Middle frontal gyrus (tissue), 1 donor: ENCODE measurements around the gene ZNF593.

ENCODE experiments used
- DNase-seq: peaks from one replicate; pipeline ENCODE4 v3.0.0-alpha.2; 2015; ENCODE audit warnings: low spot score; ENCODE audit errors: extremely low spot score

The ZNF593 gene

DNA sequence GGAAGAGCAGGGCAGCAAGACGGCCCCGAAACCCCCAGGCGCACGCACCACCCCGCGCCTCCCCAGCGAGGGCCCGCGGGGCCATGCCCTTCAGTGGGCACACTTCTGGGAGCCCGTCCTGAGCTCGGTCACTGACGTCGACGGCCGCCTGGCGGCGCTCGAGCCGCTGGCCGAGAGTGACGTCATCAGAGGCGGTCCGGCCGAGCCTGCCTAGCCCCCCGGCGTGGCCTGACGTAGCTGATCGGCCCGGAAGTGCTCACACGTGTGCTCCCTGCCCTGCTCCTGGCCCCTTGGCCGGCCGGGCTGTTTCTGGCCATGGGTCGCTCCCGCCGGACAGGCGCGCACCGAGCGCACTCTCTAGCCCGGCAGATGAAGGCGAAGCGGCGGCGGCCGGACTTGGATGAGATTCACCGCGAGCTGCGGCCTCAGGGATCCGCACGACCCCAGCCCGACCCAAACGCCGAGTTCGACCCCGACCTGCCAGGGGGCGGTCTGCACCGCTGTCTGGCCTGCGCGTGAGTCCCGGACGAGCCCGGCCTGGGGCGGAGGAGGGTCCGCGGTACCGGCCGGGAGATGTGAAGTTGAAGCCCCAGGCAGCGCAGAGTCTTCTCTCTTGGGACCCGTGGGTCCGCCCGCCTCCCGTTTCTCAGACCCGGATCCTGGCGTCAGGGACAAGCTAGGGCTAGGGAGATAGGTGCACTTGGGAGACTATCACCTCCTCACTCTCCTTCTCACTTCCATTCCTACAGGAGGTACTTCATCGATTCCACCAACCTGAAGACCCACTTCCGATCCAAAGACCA is at the start of gene ZNF593:
ZNF593 (plus strand) TSS at position 240 of the 803 bp plus-strand sequence; CDS start at position 316, 76 bp downstream.
- peak; percentile 88 for DNase-seq

DNA sequence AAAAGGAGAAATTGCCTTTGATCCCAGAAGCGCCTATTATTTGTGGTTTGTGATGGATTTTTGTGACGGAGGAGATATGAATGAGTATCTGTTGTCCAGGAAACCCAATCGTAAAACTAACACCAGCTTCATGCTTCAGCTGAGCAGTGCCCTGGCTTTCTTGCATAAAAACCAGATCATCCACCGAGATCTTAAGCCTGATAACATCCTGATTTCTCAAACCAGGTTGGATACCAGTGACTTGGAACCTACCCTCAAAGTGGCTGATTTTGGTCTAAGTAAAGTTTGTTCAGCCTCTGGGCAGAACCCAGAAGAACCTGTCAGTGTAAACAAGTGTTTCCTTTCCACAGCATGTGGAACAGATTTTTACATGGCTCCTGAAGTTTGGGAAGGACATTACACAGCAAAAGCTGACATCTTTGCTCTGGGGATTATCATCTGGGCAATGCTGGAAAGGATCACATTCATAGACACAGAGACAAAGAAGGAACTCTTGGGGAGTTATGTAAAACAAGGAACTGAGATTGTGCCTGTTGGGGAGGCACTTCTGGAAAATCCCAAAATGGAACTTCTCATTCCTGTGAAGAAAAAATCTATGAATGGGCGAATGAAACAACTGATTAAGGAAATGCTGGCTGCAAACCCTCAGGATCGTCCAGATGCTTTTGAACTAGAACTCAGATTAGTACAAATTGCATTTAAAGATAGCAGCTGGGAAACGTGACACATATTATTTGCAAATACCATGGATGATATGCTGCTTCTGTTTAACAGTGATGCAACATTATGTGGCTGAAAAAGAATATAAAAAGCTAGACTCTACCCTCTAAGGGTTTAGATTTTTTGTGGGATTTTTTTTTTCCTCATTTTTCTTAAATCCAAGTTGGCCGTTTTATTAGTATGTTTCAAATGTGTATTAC is 47.6 kb upstream of the ZNF593 start:
- DNase-seq = no peak

DNA sequence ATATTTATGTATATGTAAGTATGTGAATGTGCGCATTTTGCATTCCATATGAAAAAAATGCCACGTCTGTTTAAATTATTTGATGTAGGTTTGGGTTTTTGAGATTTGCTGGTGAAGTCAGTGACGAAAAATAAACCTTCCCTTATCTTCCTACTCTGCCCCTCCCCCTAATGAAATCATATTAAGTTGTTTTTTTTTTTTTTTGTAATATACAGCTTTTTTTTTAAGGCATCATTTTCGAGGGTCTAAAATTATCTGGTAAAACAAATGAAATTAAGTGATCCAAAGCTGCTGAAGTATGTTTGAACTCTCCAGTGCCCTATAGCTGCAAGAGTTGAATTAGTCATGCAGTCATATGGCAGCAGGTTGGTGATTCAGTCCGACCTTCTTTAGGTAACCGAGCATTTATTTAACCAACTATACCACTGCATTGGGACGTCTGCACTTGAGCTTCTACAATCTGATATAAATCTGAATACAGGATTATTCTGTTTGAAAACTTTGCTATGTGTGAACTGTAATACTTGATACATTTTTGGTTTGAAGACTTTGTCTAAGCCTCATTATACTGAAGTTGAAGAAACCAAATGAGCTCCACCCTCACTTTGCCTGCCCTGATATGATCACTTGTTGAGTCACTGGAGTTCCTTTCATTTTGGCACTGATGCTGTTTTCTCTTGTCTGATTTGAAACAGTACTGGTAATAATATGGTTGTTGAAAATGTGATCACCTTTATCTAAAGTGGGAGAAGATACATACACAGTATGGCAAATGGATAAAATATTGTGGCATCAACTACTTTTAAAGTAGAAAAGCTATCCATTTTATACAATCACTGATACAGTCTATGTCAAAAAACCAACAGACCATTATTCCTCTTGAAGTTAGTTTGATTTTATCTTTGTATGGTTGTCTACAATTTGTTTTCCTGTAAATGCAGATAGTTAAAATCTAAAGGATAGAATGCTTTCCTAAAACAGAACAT is 46.4 kb upstream of the ZNF593 start:
- no peak for DNase-seq

DNA sequence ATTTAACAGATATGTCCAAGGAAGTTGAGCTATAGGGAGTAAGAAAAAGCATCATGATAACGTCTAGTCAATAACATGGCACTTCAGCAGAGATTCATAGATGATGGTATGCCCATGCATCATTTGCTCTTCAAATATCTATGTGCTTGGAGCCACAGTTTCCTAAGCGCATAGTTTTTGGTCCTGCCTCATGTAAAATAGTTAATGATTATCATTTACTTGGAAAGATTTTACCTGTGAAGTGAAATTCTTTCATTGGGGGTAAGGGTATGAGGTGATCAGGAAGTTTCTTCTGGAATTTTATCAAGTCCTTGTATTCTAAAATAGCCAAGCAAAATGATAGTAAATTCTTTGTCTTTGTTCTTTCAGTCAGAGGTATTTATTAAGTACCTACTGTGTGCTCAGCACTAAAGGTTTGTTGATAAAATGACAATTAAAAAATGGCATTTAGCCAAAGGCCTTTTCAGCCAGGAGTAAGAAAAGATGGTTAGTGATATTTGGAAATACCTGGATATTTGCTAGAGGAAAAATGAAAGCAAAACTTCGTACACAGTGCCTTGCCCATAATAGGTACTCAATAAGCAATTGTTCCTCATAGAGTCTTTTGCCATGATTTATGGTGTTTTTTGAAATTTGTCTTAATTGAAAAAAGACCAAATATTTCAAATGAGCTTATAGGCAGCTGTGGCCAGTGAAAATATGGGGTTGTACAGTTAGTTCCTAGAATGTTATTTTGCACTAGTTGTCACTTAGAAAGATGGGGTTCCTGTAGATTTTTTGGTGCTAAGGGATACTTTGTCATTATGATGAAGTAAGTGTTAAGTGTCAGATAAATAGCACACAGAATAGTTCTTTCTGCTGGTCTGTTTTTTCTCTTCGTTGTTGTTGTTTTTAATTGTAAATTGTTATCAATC is 45.0 kb upstream of the ZNF593 start:
- no peak for DNase-seq

DNA sequence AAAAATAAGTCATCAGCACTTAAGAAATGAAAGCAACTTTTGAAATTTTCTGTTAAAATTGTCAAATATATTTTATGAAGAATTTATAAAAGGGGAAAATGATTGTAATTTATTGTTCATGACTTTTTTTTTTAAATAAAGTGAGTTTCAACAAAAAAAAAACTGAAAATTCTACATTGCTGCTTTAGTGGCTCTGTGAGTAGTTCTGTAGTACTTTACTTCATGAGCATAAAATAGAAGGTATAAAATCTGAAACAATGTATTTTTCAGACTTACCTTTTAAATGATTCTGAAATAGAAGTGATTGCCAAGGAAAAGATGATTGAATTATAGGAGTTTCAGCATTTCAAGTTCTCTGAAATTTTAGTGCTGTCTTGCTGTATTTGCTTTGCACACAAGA is 44.3 kb upstream of the ZNF593 start:
- no peak for DNase-seq

DNA sequence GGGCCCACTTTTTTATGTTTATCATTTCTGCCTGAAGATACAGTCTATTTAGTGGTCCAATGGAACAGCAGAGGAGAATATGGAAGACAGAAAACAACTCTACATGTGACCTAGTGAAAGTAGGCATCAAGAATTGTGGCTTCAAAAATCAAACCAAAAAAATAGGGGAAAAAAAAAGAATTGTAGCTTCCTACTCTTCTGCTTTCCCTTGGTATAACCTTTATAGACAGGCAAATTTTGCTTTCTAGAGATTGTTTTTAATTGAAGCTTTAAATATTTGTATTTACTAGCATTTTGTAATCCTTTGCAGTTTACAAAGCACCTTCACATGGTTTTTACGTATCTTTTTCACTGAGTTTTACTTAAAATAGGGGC is 43.8 kb upstream of the ZNF593 start:
- DNase-seq = no peak

DNA sequence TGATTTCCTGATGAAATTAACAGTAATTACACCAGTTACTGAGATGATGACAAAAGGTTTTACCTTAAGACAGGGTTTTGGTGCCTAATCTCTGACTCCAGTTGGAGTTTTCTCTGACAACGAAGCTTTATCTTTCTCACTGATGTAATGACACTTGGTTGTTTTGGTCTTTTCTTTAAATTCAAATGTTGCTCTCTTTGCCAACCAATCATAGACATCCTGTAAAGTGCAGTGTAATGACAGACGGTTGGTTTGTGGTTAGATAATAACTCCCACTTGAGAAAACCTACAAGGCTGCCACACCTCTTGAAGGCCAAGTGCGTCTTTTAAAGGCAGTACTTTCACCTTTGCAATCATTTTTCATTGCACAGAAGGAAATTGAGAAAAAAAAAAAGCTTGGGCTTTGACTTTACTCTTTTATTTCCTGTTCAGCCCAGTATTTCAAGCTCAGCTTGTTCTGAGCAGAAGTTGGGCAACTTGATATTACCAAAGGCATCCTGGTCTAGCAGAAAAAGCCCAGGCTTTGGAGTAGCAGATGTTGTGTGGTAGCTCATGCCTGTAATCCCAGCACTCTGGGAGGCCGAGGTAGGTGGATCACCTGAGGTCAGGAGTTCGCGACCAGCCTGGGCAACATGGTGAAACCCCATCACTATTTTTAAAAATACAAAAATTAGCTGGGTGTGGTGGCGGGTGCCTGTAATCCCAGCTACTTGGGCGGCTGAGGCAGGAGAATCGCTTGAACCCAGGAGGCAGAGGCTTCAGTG is 43.2 kb upstream of the ZNF593 start:
- DNase-seq = no peak

DNA sequence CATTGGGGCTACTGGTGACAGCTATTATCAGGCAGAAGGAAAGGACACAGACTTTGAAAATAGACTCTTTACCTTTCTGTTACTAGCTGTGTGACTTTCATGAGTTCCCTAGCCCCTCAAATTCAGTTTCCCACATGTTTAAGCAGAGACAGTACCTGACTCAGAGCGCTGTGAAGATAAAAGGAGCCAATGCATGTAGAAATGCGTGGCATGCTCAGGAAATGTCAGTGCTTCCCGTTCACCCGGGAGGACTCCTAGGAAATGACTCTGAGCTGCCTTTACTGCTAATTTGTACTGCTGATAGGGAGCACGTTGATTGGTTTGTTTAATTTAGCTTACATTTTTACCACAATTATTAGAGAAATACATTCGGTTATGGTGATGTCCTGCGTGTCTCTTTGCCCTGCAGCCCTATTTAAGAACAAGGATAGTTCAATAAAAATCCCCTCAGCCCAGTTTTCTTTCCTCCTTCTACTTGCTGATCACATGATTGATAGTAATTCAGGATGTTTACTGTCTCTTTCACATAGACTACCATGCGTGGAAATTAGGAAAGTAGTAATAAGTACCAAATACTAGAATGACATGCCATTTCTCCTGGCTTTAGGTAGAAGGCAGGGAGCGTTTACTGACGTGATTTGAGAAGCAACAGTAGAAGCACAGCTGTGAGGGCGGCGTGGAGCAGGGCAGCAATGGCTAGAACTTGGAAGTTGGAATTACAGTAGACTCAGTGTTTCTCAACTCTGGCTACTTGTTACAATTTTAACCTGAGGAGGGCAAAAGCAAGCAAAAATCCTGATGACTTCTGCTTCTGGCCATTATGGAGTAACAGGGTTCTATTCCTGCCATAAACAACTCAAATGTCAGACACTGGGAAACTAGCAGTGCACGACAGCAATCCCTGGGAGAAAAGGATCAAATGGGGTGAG is 42.2 kb upstream of the ZNF593 start:
- no peak for DNase-seq

DNA sequence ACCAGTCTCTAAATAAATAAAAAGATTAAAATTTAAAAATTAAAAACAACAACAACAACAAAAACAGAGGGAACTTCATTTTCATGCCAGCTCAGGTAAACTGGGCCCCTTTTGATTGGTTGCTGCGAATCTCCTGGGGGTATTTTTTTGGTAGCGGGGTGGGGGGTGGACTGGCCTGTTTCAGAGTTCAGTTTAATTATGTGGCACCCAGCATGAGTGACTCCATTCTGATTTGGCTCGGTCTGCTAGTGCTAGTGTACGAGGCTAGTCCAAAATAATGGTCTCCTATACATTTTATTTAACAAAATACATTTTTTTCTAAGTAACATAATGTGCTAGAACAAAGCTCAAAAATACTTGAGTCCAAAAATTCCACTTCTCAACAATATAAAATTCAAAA is 39.9 kb upstream of the ZNF593 start:
- DNase-seq = no peak

DNA sequence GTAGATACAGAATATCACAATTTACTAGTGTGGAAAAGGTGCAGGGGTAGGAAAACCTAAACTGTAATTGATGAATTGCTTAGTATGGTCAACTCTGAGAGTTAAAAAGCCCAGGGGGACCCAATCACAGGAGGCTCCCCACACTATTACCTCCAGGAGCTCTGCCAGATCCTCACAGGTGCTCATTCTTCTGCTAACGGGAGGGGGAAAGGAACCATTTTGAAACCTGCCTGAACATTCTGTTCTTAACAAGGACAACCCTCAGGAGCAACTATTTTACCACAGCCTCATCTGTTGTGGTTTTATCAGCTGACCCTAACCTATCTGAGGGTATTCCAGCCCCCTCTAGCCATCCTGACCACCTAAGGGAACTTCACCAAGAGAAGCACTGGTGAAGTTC is 39.0 kb upstream of the ZNF593 start:
- DNase-seq = no peak

DNA sequence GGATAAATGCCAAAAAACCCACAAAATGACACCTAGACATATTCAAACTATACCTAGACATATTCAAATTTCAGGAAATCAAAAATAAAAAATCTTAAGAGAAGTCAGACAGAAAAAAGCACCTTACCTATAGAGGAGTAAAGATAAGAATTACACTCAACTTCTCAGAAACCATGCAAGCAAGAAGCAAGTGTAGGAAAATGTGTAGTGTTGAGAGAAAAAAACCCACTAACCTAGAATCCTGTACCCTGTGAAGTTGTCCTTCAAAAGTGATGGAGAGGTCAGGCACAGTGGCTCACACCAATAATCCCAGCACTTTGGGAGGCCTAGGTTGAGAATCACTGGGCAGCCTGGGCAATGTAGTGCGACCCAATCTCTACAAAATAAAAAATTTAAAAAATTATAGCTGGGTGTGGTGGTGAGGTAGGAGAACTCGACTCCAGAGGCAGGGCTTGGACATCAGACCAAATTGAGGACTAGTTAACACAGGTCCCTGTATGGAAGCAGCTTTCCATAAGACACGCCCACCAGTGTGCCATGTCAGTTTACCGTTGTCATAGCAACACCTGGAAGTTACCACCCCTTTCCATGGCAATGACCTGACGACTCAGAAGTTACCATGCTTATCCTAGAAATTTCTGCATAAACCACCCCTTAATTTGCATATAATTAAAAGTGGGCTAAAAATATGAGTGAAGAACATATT is 37.4 kb upstream of the ZNF593 start:
- DNase-seq = no peak

DNA sequence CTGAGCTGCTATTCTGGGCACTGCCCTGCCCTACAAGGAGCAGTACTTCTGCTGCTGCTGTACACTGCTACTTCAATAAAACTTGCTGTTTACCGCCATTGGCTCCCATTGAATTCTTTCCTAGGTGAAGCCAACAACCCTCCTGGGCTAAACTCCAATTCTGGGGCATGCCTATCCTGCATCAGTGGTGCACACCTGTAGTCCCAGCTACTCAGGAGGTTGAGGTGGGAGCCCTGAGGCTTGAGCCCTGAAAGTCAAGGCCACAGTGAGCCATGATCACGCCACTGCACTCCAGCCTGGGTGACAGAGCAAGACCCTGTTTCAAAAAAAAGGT is 36.9 kb upstream of the ZNF593 start:
- no peak for DNase-seq

DNA sequence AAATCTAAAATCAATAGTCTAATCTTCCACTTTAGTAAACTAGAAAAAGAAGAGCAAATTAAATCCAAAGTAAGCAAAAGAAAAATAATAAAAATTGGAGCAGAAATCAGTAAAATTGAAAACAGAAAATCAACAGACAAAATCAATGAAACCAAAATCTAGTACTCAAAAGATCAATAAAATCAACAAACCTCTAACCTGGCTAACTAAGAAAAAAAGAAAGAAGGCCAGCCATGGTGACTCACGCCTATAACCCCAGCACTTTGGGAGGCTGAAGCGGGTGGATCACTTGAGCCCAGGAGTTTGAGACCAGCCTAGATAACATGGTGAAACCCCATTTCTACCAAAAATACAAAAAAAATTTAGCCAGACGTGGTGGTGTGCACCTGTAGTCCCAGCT is 35.2 kb upstream of the ZNF593 start:
- DNase-seq = no peak

DNA sequence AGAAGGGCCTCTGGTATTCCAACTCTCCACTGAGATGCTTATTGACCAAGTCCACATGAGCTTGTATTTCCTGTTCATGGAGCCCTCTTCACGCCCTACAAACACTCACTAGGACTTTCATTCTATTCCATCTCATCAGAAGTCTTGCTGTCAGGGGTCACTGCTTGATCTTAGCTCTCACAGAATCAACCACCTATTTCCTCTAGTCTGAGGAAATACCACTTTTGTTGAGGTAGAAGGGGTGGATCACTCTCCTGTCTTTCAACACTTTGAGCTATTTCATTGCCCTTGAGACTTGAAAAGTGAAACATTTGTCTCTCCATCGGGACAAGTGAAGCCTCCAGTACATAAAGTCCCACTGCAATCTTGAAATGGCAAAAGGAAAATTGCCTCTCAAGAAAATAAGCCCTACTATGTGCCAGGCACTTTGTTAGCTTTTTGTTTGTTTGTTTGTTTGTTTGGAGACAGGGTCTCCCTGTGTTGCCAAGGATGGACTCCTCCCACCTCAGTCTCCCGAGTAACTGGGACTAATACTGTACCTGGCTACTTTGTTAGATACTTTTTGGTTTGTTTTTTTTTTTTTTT is 30.6 kb upstream of the ZNF593 start:
- no peak for DNase-seq

DNA sequence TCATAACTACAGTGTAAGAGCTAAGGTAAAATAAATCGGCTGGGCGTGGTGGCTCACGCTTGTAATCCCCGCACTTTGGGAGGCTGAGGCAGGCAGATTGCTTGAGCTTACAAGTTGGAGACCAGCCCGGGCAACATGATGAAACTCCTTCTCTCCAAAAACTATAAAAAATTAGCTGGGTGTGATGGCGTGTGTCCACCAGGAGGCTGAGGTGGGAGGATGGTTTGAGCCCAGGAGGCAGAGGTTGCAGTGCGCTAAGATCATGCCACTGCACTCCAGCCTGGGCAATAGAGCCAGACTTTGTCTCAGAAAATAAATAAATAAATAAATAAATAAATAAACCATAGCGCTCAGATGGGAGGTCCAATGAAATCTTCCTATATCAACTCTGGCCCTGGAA is 27.5 kb upstream of the ZNF593 start:
- DNase-seq = no peak

DNA sequence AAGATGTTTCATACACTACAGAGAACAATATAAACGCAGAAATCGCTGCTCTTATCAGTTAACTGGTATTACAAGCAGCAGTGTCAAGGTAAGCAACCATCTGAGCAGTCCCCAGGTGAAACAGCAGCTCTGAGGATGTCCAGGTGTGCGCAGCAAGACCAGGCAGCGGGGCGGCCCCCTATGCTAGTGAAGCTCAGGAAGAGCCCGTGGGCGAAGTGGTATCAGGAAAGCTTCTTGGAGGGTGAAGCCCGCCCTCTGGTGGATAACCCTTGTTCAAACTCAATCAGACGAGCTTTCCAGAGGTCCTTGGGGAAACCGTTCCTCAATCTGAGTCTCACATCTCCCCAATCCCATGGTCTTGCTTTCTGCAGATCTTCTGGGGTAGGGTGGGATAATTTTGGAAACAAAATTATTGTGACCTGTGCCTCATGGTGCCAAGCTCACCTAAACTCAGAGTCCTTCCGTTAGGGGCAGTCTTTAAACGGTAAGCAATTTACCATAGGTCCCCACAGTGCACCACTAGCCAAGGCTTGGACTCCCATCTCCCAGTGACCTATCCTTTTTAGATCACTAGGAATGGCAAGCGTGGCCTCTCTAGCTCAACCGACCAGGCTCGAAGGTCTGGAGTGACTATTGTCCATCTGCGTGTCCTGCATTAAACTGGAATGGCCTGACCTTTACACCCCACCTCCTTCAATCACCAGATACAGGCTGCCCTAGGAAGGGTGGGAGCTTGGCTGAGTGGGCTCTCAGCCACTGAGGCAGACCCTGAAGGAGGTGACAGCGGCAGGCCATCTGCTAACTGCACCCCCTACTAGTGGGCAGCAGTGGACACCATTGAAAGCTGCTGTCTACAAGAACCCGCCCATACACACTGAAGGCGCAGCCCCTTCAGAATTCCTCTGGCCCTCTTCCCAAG is 24.4 kb upstream of the ZNF593 start:
- DNase-seq = peak; percentile 67

DNA sequence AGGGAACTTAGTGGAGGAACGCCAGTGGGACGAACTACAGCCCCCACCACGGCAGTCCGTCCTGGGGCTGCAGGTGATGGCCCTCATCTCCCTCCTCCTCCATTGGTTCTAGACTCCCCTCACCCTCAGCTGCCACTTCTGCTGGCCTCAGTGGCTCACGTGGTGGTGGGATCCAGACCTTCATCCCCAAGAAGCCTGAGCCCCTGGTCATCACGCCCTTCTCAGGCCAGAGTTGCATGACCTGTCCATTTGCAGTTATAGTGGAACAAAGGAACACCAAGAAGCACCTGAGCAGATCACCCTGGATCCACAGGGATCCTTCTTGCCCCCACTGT is 23.8 kb upstream of the ZNF593 start:
- DNase-seq = no peak
